Activated naive CD4-positive, alpha-beta T cell treated with anti-CD3 and anti-CD28 coated beads for 36 hours (primary cell): ENCODE results near the gene SERPING1. TPM values are rescaled to one million over a fixed set of nuclear protein-coding genes. Genes with fewer than 3 reads are reported as not detected.

Source experiments
- CTCF ChIA-PET: fragments of 350-600 bp; sonication (Branson Sonifier 250); formaldehyde crosslinking; loops from one replicate; lab custom pipeline; 2021; ENCODE audit warnings: antibody characterized with exemption; lab: Charles Lee
- DNase-seq: peaks from one replicate; pipeline ENCODE4 v3.0.0-alpha.2; 2020
- H3K27ac Mint-ChIP-seq: one replicate; pipeline ENCODE4 v1.8.0; 2021; ENCODE audit warnings: mild to moderate bottlenecking, mixed read lengths
- H3K27me3 Mint-ChIP-seq: one replicate; pipeline ENCODE4 v1.8.0; 2021; ENCODE audit warnings: low read depth, mixed read lengths
- H3K36me3 Mint-ChIP-seq: one replicate; pipeline ENCODE4 v1.8.0; 2021; ENCODE audit warnings: low read depth, mixed read lengths
- H3K4me1 Mint-ChIP-seq: one replicate; pipeline ENCODE4 v1.8.0; 2021; ENCODE audit warnings: low read depth, mixed read lengths
- H3K4me3 Mint-ChIP-seq: one replicate; pipeline ENCODE4 v1.8.0; 2021; ENCODE audit warnings: mild to moderate bottlenecking, moderate library complexity, mixed read lengths
- H3K9me3 Mint-ChIP-seq: one replicate; pipeline ENCODE4 v1.8.0; 2021; ENCODE audit warnings: mixed read lengths
- intact Hi-C: fragments of 100-400 bp; cut with micrococcal nuclease; formaldehyde crosslinking; loops from one replicate; pipeline ENCODE4 v1.15.1; 2023
- microRNA-seq: library from miRNA; unstranded; fragments of <30 nt; microRNA quantifications from one replicate; pipeline ENCODE4 v1.2.0, GENCODE V29; 2022; ENCODE audit warnings: borderline microRNAs expressed, borderline replicate concordance
- total RNA-seq, 2 experiments: library from RNA; stranded (reverse); gene quantifications; one replicate each; pipeline ENCODE4 v1.2.3, GENCODE V29; 2021

SERPING1 gene
- total RNA-seq, 2 experiments from 2014 or later = 0.17 to 0.43 TPM

GRCh38 chr11:57657194-57658022 lies 59.9 kb downstream of the SERPING1 start, which contains the start of gene CLP1:
Gene CLP1 (plus strand): TSS chr11:57657762. CDS start chr11:57659477, 1,715 bp downstream.
- peaks cover 21% of the 10 kb centered on the region for H3K36me3 Mint-ChIP-seq
- peak; percentile 100 for DNase-seq
- peak within 1 kb of the TSS; percentile 90 for H3K27ac Mint-ChIP-seq
- intact Hi-C loops = loop anchor here (1.0 to 10.0 kb wide), 11 partner anchors 8 to 1897 kb away; partner anchors contain the start of genes MED19, SELENOH, SSRP1 and TIMM10
- H3K4me3 Mint-ChIP-seq = peak within 1 kb of the TSS; percentile 92
- no peaks in the 10 kb centered on the region for H3K27me3 Mint-ChIP-seq
- H3K4me1 Mint-ChIP-seq = peaks cover 34% of the 10 kb centered on the region
- no peaks in the 10 kb centered on the region for H3K9me3 Mint-ChIP-seq
- CTCF ChIA-PET = interaction anchor here (0.6 to 2.2 kb wide), 7 partner anchors 11 to 915 kb away, joined by 3 to 7 read pairs (median 3); no protein-coding TSS in a partner anchor

GRCh38 chr11:57658023-57658361 lies 60.5 kb downstream of the SERPING1 start:
- peaks cover 36% of the 10 kb centered on the region for H3K4me1 Mint-ChIP-seq
- H3K36me3 Mint-ChIP-seq = peaks cover 25% of the 10 kb centered on the region
- H3K4me3 Mint-ChIP-seq = peak overlapping the region; percentile 92
- H3K27me3 Mint-ChIP-seq = no peaks in the 10 kb centered on the region
- H3K9me3 Mint-ChIP-seq = no peaks in the 10 kb centered on the region
- no peak for DNase-seq
- CTCF ChIA-PET = interaction anchor here (0.6 to 1.3 kb wide), 2 partner anchors 14 to 102 kb away, joined by 3 to 4 read pairs; no protein-coding TSS in a partner anchor
- peak overlapping the region; percentile 90 for H3K27ac Mint-ChIP-seq
- intact Hi-C loops = loop anchor here (10.0 kb wide), 1 partner anchor 1897 kb away; no protein-coding TSS in a partner anchor

- Mint-ChIP-seq H3K4me1 (peaks cover 34% of the 10 kb centered on the region), H3K4me3 (no peak overlapping the region), H3K9me3 (no peaks in the 10 kb centered on the region), H3K36me3 (peaks cover 28% of the 10 kb centered on the region), H3K27ac (no peak overlapping the region), H3K27me3 (no peaks in the 10 kb centered on the region)
- no peak for DNase-seq
- CTCF ChIA-PET = interaction anchor here (1.2 kb wide), 1 partner anchor 864 kb away, joined by 3 read pairs; no protein-coding TSS in a partner anchor
- intact Hi-C loops = loop anchor here (10.0 kb wide), 1 partner anchor 1895 kb away; no protein-coding TSS in a partner anchor
Measured at GRCh38 chr11:57659669-57660068, 62.2 kb downstream of the SERPING1 start.

GRCh38 chr11:57662893-57663292 lies 65.4 kb downstream of the SERPING1 start:
- no peak overlapping the region for H3K27ac Mint-ChIP-seq
- H3K9me3 Mint-ChIP-seq = no peaks in the 10 kb centered on the region
- CTCF ChIA-PET = interaction anchor here (1.4 to 1.6 kb wide), 2 partner anchors 18 to 170 kb away, joined by 3 to 8 read pairs; no protein-coding TSS in a partner anchor
- intact Hi-C loops = loop anchor here (1.0 kb wide), 1 partner anchor 137 kb away; no protein-coding TSS in a partner anchor
- peaks cover 26% of the 10 kb centered on the region for H3K36me3 Mint-ChIP-seq
- H3K4me3 Mint-ChIP-seq = no peak overlapping the region
- H3K27me3 Mint-ChIP-seq = no peaks in the 10 kb centered on the region
- H3K4me1 Mint-ChIP-seq = peaks cover 36% of the 10 kb centered on the region
- peak; percentile 31 for DNase-seq

- intact Hi-C loops = loop anchor here (1.0 kb wide), 1 partner anchor 136 kb away; no protein-coding TSS in a partner anchor
- no peak overlapping the region for H3K4me3 Mint-ChIP-seq
- DNase-seq = no peak
- H3K4me1 Mint-ChIP-seq = peaks cover 34% of the 10 kb centered on the region
- CTCF ChIA-PET = no interaction called here
- no peak overlapping the region for H3K27ac Mint-ChIP-seq
- H3K36me3 Mint-ChIP-seq = peaks cover 26% of the 10 kb centered on the region
- H3K27me3 Mint-ChIP-seq = no peaks in the 10 kb centered on the region
- H3K9me3 Mint-ChIP-seq = no peaks in the 10 kb centered on the region
Measured at GRCh38 chr11:57663975-57664374, 66.5 kb downstream of the SERPING1 start.

Small RNA genes within 50 kb of the gene (microRNA-seq; reads per million reads assigned to microRNA genes)
- 165 reads per million, percentile 65 among the genes with 10 or more reads in this experiment for gene MIR130A

Other genes with a start within 250 kb of the SERPING1 start
- gene PRG3, start 216.5 kb upstream of the SERPING1 start, total RNA-seq = not detected
- gene PRG2, start 207.0 kb upstream of the SERPING1 start, total RNA-seq = 1 to 10 TPM; 1.0 TPM
- 100 to 1,000 TPM; 116 to 117 TPM for gene SLC43A3, start 170.6 kb upstream of the SERPING1 start, total RNA-seq
- gene RTN4RL2, start 137.2 kb upstream of the SERPING1 start, total RNA-seq = under 1 TPM; 0.74 to 0.99 TPM
- 10 to 100 TPM; 26.5 to 29.7 TPM for gene SLC43A1, start 82.0 kb upstream of the SERPING1 start, total RNA-seq
- gene TIMM10, start 66.9 kb upstream of the SERPING1 start, total RNA-seq = 100 to 1,000 TPM; 131 to 136 TPM
- gene SMTNL1, start 60.1 kb upstream of the SERPING1 start, total RNA-seq = not detected
- gene UBE2L6, start 30.0 kb upstream of the SERPING1 start, total RNA-seq = 100 to 1,000 TPM; 187 to 194 TPM
- gene YPEL4, start 52.2 kb downstream of the SERPING1 start, total RNA-seq = under 1 TPM; 0.17 to 0.54 TPM
- gene CLP1, start 60.1 kb downstream of the SERPING1 start, total RNA-seq = 10 to 100 TPM; 11.3 to 14.2 TPM
- 10 to 100 TPM; 38.5 to 46.6 TPM for gene ZDHHC5, start 70.4 kb downstream of the SERPING1 start, total RNA-seq
- gene MED19, start 114.5 kb downstream of the SERPING1 start, total RNA-seq = 1 to 10 TPM; 8.2 to 9.0 TPM
- gene TMX2, start 114.9 kb downstream of the SERPING1 start, total RNA-seq = 10 to 100 TPM; 49.8 to 54.7 TPM
- gene SELENOH, start 143.8 kb downstream of the SERPING1 start, total RNA-seq = 100 to 1,000 TPM; 249 to 282 TPM
- gene BTBD18, start 154.1 kb downstream of the SERPING1 start, total RNA-seq = not detected
- 1 to 10 TPM; 5.5 to 8.5 TPM for gene CTNND1, start 164.1 kb downstream of the SERPING1 start, total RNA-seq